SKM-1 treated with dmso at 0.1 percent for 144 hours (cell line): ENCODE results near the gene NPIPA1.
"Not testable (repeated sequence)": the region's sequence is repeated elsewhere in the genome, so short reads cannot be mapped to it uniquely, and the experiment has no call there.

Experiments
- DNase-seq: peaks from one replicate; lab custom pipeline; 2025; ENCODE audit not compliant: unreplicated experiment; lab: John Stamatoyannopoulos, UW

Gene NPIPA1

GRCh38 chr16:14930246-14930645, 7.0 kb upstream of the NPIPA1 start:
- DNase-seq, result not testable (repeated sequence)

GRCh38 chr16:14930971-14931370, 6.3 kb upstream of the NPIPA1 start:
- DNase-seq, result not testable (repeated sequence)

- not testable (repeated sequence) for DNase-seq
These were observed 4.5 kb upstream of the NPIPA1 start for GRCh38 chr16:14932581-14933375.

- not testable (repeated sequence) for DNase-seq
These were observed 751 bp downstream of the NPIPA1 start for GRCh38 chr16:14937994-14938393.

GRCh38 chr16:14942686-14943085, 5.4 kb downstream of the NPIPA1 start:
- not testable (repeated sequence) for DNase-seq

- DNase-seq, result no peak
These were observed 18.4 kb downstream of the NPIPA1 start for GRCh38 chr16:14955546-14956231.

GRCh38 chr16:14957576-14958322, 20.5 kb downstream of the NPIPA1 start:
- DNase-seq, result no peak

- no peak for DNase-seq
These were observed 21.0 kb downstream of the NPIPA1 start for GRCh38 chr16:14958323-14958600.

- no peak for DNase-seq
These were observed 21.7 kb downstream of the NPIPA1 start for GRCh38 chr16:14958970-14959369.

- DNase-seq, result no peak
These were observed 24.4 kb downstream of the NPIPA1 start for GRCh38 chr16:14961405-14962186.

GRCh38 chr16:14963281-14964173, 26.3 kb downstream of the NPIPA1 start:
- DNase-seq, result no peak

GRCh38 chr16:14965328-14965727, 28.1 kb downstream of the NPIPA1 start:
- no peak for DNase-seq

- DNase-seq, result not testable (repeated sequence)
These were observed 32.6 kb downstream of the NPIPA1 start for GRCh38 chr16:14969795-14970194.

- DNase-seq, result not testable (repeated sequence)
These were observed 34.5 kb downstream of the NPIPA1 start for GRCh38 chr16:14971621-14972228.

GRCh38 chr16:14973785-14974322, 36.6 kb downstream of the NPIPA1 start:
- DNase-seq, result not testable (repeated sequence)

GRCh38 chr16:14974331-14974655, 37.0 kb downstream of the NPIPA1 start:
- not testable (repeated sequence) for DNase-seq

- DNase-seq, result peak; percentile 97
These were observed 37.6 kb downstream of the NPIPA1 start, which contains the start of gene PDXDC1 for GRCh38 chr16:14974656-14975417. PDXDC1 (plus strand) TSS chr16:14975026; CDS start chr16:14975200, 174 bp downstream.

GRCh38 chr16:14975418-14976194, 38.4 kb downstream of the NPIPA1 start:
- DNase-seq, result not testable (repeated sequence)
